ENCODE results near the gene FCHSD2. TPM values are rescaled to one million over a fixed set of nuclear protein-coding genes. Genes with fewer than 3 reads are reported as not detected.
A peak's percentile ranks its signal among the peaks of the same experiment; 100 is the strongest.

The FCHSD2 gene
- total RNA-seq, 4 donors from 2014 or later: 15.4 to 37.8 (median 31.9) TPM

DNA sequence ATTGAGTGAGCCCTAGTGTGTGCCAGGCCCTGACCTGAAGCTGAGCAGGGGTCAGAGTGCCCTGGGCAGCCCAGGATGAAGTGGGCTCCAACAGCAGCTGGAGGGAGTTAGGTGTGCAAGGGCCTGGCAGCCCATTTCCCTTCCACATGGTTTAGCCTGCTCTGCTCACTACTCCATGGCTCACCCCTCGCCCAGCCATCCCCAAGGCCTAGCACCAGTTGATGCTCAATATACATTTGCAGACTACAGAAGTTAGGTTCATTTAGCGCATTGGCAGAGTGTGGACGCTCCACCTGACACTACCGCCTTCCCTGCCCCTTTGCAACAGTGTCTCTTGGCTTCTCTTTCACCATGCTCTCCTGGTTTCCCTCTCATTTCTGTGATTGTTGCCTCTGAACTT lies 324.2 kb downstream of the FCHSD2 start:
- ATAC-seq (ENCODE audit: low FRiP score): no peak
- DNase-seq (ENCODE audit: low spot score): no peak
- TF ChIP-seq, protein P1, sequence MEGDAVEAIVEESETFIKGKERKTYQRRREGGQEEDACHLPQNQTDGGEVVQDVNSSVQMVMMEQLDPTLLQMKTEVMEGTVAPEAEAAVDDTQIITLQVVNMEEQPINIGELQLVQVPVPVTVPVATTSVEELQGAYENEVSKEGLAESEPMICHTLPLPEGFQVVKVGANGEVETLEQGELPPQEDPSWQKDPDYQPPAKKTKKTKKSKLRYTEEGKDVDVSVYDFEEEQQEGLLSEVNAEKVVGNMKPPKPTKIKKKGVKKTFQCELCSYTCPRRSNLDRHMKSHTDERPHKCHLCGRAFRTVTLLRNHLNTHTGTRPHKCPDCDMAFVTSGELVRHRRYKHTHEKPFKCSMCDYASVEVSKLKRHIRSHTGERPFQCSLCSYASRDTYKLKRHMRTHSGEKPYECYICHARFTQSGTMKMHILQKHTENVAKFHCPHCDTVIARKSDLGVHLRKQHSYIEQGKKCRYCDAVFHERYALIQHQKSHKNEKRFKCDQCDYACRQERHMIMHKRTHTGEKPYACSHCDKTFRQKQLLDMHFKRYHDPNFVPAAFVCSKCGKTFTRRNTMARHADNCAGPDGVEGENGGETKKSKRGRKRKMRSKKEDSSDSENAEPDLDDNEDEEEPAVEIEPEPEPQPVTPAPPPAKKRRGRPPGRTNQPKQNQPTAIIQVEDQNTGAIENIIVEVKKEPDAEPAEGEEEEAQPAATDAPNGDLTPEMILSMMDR (IDR thresholded peaks at IDR 0.05): no peak

DNA sequence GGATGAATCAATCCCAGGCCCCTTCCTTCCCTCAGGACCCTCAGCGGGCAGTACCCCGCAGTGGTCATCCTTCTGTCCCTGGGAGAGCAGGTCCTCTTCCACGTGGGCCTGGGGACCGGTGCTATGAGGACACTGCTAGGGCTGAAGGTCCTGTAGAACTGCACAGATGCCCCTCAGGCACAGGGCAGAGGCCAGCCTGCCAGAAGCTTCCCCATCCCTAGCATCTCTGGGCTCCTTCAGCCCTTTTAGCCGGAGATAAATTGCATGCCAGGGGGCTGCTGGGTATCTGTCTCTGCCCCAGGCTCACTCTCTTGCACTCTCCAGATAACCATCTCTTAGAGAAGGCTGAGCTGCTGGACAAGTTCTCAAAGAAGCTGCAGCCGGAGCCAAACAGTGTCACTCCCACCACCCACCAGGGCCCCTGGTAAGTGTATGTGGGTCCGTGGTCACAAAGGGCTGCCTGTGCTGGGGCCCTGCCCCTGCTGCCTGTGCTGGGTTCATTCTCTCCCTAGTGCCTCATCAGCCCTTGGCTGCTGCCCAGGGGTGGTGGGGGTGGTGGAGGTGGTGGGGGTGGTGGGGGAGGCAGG lies 325.6 kb downstream of the FCHSD2 start:
- TF ChIP-seq, protein P1 (IDR thresholded peaks at IDR 0.05): no peak
- DNase-seq (ENCODE audit: low spot score) (no peak), ATAC-seq (ENCODE audit: low FRiP score) (no peak)

DNA sequence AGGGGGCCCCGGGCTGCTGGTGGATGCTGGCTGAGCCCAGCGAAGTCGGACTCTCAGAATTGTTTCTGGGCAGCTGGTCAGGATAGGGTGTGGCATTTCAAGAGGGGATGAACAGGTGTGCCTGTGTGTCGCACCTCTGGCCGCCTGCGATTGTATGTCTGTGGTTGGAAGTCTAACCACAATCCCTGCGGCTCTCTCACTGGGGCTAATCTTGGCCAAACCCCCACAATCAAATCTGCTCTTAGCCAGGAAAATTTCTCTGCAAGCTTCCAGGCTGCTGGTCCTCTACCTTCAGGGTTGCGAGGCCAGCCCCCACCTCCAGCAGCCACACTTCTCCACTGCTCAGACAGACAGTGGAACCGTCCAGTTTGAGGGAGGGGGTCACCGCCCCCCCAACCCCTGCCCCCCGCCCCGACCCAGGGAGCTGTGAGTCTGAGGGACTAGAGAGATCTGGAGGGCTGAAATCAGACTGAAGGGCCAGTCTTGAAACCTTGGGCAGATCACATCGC lies 327.0 kb downstream of the FCHSD2 start:
- DNase-seq (ENCODE audit: low spot score): no peak
- no peak for ATAC-seq (ENCODE audit: low FRiP score)
- TF ChIP-seq, protein P1 (IDR thresholded peaks at IDR 0.05): no peak

DNA sequence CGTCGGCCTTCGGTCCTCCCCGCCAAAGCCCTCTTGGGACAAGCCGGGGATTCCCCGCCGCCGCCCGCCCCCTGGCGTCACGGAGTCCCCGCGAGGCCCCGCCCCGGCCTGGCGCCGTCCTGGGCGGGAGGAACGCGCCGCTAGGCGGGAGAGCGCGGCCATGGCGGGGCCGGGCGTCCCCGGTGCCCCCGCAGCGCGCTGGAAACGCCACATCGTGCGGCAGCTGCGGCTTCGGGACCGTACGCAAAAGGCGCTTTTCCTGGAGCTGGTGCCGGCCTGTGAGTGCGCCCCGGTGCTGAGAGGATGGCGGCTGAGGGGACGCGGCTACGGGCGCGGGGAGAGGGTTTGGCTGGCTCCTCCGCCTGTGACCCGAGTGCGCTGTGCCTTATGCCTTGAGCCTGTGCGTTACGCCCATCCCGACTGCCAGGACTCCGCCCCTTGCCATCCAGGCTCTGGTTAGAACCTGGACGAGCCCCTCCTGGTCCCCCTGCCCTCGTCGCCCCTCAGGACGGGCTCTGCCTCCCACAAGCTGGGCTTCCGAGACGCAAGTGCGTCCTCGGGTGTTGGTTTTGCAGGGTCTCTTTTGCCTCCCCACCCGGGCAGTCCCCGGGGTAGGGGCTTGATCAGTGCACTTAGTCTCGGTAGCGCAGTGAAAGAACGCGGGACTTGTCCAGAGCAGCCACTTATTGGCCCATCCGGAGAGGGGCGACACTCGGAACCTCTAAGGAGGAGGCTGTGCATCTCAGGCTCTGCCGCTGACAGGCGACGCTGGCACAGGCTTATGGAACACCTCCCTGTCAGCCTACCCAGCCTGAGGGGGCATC lies 327.6 kb downstream of the FCHSD2 start, which contains the start of gene ATG16L2:
Gene ATG16L2 (plus strand): TSS at position 126 of the 824 bp plus-strand sequence. CDS start 35 bp downstream, at position 161.
- TF ChIP-seq, protein P1 (IDR thresholded peaks at IDR 0.05): no peak
- DNase-seq (ENCODE audit: low spot score) (peak; percentile 42), ATAC-seq (ENCODE audit: low FRiP score) (peak; percentile 91)

DNA sequence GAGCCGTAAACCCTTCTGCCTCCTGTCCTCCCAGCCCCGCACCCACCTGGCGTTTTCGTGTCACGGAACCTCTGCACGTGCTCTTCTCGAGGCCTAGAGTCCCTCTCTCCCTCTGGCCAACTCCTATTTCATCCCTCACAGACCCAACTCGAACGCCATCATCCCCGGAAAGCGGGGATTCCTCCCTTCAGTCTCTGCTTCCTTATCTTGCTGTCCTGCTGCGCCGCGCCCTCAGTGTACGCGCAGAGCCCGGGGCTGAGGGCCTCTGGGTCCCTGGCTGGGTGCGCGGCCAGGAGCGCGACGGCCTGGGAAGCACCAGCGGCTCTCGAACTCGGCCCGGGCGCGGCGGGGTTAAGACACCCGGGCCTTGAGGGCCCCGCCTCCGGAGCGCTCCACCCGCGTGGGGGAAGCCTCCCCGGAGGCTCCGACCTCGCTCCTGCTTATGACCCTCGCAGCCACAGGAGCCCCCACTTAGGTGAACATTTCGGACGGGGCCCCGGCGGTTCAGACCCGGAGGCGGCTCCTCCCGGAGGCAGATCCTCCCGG lies 328.3 kb downstream of the FCHSD2 start:
- peak; percentile 86 for ATAC-seq (ENCODE audit: low FRiP score)
- TF ChIP-seq, protein P1 (IDR thresholded peaks at IDR 0.05): no peak

DNA sequence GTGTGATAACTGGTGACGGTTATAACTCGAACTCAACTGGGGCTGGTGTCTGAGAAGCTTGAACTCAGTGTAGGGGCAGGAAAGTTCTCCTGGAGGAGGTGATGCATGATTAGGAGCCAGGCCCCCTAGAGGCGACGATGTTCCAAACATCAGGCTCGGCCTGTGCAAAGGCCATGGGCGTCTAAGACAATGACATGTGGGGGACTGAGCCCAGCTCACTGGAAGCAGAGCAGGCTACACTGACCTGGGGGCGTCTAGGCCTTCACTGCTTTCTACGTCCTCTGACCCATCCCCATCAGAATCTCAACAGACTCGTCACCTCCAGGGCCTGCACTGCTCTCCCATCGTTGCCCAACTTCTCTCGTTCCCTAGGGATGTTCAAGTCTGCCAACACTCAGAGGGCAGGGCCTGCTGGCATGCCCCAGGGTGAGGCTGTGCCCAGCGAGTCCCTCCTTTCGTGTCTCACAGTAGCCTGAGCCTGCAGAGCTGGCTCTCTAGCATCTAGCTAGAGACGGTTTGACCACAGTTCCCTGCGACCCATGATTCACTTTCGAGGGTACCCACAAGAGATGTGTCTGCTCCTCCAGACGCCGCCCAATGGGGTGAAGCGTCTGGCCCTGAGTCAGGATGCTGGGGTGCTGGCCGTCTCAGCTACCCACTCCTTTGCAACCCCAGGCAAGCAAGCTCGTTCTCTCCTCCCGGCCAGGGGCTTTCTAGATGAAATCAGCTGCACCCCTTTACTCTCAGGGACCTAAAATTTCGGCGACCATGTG lies 329.0 kb downstream of the FCHSD2 start:
- TF ChIP-seq, protein P1 (IDR thresholded peaks at IDR 0.05): no peak
- ATAC-seq (ENCODE audit: low FRiP score) (peak; percentile 33), DNase-seq (ENCODE audit: low spot score) (no peak)

More for the DNA sequence above, 328.3 kb downstream of the FCHSD2 start:
- peak; percentile 50 for DNase-seq (ENCODE audit: low spot score)

Measured in omental fat pad (tissue), 4 donors.